ENCODE measurements around the gene LRRK2.
"Not testable (repeated sequence)": the region's sequence is repeated elsewhere in the genome, so short reads cannot be mapped to it uniquely, and the experiment has no call there.

Gene LRRK2

DNA sequence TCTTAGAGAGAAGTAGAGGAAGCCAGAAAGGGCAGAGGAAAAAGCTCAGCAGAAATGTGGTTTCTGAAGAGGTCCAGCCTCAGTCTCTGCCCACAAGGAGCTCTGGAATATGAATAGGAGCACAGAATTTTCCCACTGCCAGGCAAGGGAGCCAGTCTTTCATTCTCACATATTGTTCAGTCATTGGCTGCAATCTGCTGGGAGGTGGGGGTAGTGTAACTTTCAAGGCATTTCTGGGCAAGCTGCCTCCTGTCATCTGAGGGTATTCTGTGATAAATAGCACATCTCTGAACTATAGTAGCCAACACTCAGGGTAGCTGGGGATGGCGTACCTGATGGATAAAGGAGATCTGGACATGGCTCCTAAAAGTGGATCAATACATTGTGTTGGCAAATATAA is 127.2 kb downstream of the LRRK2 start:
- TF ChIP-seq, protein P1, sequence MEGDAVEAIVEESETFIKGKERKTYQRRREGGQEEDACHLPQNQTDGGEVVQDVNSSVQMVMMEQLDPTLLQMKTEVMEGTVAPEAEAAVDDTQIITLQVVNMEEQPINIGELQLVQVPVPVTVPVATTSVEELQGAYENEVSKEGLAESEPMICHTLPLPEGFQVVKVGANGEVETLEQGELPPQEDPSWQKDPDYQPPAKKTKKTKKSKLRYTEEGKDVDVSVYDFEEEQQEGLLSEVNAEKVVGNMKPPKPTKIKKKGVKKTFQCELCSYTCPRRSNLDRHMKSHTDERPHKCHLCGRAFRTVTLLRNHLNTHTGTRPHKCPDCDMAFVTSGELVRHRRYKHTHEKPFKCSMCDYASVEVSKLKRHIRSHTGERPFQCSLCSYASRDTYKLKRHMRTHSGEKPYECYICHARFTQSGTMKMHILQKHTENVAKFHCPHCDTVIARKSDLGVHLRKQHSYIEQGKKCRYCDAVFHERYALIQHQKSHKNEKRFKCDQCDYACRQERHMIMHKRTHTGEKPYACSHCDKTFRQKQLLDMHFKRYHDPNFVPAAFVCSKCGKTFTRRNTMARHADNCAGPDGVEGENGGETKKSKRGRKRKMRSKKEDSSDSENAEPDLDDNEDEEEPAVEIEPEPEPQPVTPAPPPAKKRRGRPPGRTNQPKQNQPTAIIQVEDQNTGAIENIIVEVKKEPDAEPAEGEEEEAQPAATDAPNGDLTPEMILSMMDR (IDR thresholded peaks at IDR 0.05) = no peak
- TF ChIP-seq ZFX (IDR thresholded peaks at IDR 0.05; ENCODE audit: borderline replicate concordance) = no peak
- no peak overlapping the region for H3K27ac ChIP-seq

DNA sequence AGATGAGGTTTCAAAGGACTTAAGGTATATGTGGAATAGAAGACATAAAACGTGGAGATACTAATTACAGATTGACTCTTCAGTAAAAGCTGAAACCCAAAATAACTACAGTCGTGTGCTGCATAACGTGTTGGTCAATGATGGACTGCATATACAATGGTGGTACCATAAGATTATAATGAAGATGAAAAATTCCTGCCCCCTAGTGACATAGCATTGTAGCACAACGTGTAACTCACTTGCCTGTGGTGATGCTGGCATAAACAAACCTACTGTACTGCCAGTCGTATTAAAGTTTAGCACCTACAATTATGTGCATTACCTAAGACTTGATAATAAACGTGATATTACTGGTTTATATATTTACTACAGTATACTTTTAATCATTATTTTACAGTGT is 150.3 kb downstream of the LRRK2 start:
- TF ChIP-seq ZFX (IDR thresholded peaks at IDR 0.05; ENCODE audit: borderline replicate concordance) = no peak
- TF ChIP-seq, protein P1 (IDR thresholded peaks at IDR 0.05) = peak; percentile 79

DNA sequence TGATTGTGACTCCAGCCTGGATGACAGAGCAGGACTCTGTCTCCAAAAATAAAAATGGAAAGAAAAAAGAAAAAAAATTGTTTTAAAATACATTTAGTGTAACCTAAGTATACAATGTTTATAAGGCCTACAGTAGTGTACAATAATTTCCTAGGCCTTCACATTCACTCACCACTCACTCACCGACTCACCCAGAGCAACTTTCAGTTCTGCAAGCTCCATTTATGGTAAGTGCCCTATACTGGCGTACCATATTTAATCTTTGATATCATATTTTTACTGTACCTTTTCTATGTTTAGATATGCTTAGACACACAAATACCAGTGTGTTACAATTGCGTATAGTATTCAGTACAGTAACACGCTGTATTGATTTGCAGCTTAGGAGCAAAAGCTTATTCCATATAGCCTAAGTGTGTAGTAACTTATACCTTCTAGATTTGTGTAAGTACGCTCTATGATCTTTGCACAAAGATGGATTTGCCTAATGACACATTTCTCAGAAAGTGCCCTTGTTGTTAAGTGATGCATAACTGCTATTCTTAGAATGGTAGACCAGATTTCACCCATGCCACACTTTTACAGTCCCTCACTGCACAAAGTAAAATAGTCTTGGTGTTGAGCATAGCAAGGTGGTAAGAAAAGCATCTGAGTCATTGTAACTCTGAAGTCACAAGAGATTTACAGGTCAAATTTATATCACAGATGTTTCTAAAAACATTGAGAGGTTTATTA is 151.9 kb downstream of the LRRK2 start:
- no peak for TF ChIP-seq ZFX (IDR thresholded peaks at IDR 0.05; ENCODE audit: borderline replicate concordance)
- TF ChIP-seq, protein P1 (IDR thresholded peaks at IDR 0.05) = 0 out of 2 replicates have a peak, but pooled peaks have one; percentile 3
- no peak overlapping the region for H3K27ac ChIP-seq

More for the DNA sequence above, 150.3 kb downstream of the LRRK2 start:
- H3K27ac ChIP-seq = no peak overlapping the region

DNA sequence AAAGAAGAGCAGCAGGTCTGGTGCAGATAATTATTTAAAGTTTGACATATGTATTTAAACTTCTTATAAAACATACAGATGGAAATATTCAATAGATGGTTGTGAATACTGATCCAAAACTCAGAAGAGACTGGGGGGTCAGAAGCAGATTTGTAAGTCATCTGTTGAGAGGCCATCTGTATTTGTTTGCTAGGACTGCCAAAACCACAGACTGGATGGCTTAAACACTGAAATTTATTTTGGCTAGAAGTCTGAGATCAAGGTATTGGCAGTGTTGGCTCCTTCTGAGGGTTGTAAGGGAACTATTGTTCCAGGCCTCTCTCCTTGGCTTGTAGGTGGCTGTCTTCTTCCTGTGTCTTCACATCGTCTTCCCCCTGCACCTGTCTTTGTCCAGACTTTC is 153.9 kb downstream of the LRRK2 start:
- TF ChIP-seq, protein P1 (IDR thresholded peaks at IDR 0.05) = no peak
- no peak for TF ChIP-seq ZFX (IDR thresholded peaks at IDR 0.05; ENCODE audit: borderline replicate concordance)

DNA sequence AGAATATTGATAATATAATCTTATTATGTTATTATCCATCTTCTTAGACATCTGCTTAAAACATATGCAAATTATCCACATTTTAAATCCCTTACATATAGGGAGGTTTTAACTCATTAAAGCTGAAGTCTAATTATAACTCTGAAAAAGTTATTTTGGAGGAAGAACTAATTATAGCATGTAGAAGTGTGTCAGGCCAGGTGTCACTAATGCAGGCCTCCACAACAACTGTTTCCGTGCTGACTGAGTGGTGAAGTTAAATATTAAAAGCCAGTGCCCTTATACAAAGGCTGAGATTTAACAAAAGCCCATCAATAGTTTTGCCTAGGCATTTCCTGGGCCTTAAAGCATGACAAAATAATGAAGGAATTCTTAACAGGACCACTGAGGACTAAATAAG is 157.4 kb downstream of the LRRK2 start:
- TF ChIP-seq ZFX (IDR thresholded peaks at IDR 0.05; ENCODE audit: borderline replicate concordance) = no peak
- TF ChIP-seq, protein P1 (IDR thresholded peaks at IDR 0.05) = no peak
- no peak overlapping the region for H3K27ac ChIP-seq

More for the DNA sequence above, 153.9 kb downstream of the LRRK2 start:
- H3K27ac ChIP-seq = no peak overlapping the region

DNA sequence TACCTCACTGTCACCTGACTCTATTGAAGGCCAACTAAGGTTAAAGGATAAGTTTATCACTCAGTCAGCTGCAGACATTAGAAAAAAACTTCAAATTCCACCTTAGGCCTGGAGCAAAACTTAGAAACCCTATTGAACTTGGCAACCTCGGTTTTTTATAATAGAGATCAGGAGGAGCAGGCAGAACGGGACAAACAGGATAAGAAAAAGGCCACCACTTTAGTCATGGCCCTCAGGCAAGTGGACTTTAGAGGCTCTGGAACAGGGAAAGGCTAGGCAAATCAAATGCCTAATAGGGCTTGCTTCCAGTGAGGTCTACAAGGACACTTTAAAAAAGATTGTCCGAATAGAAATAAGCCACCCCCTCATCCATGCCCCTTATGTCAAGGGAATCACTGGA is 162.5 kb downstream of the LRRK2 start:
- not testable (repeated sequence) for H3K27ac ChIP-seq

DNA sequence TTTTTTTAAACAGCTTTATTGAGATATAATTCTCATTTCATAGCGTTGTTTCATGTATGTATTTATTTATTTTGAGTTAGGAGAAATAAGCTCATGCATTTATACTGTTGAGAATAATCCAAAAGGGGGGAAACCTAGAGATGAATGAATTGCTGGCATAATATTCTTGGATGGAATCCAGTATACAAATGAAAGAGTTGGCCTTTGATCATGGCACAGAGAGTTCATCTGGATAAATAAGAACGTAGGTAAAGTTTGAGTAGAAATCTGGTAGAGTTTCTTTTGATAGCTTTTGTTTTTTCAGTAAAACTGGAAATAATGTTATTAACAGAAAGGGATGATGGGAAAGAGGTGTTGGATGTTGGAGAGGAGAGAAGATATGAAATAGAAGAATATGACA is 166.2 kb downstream of the LRRK2 start:
- no peak overlapping the region for H3K27ac ChIP-seq
- TF ChIP-seq, protein P1 (IDR thresholded peaks at IDR 0.05) = no peak
- TF ChIP-seq ZFX (IDR thresholded peaks at IDR 0.05; ENCODE audit: borderline replicate concordance) = no peak

DNA sequence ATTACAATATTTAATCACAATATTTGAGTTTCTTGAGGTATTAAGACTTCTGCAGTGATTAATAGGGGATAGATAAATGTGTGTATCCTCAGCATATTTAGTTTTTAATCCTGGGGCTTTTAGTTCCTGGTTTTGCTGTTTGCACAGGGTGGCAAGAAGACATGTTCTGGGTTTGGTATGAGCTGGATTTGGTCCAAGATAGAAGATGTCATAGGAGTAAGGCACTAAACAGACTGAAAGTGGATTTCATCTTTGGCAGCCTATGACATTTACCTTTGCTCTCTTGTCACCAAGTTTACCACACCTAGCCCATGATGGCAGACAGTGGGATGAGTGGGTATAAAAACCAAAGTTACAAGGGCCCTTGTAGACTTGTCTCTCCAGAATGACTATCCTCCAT is 168.2 kb downstream of the LRRK2 start:
- TF ChIP-seq ZFX (IDR thresholded peaks at IDR 0.05; ENCODE audit: borderline replicate concordance) = no peak
- TF ChIP-seq, protein P1 (IDR thresholded peaks at IDR 0.05) = no peak
- no peak overlapping the region for H3K27ac ChIP-seq
